K562 (cell line): ENCODE data around the gene MICAL2. TPM values are rescaled to one million over a fixed set of nuclear protein-coding genes. Genes with fewer than 3 reads are reported as not detected.

Experiments
- CGGBP1 ChIP-seq: fragments of 250-450 bp; sonication (Bioruptor Pico); IDR thresholded peaks from 2 replicates; pipeline ENCODE4 v1.9.0; 2021; ENCODE audit warnings: mild to moderate bottlenecking
- HSF4 ChIP-seq: fragments of 250-450 bp; sonication (Bioruptor Pico); IDR thresholded peaks from 2 replicates; pipeline ENCODE4 v2.1.2; 2022; ENCODE audit warnings: mild to moderate bottlenecking, moderate library complexity, borderline replicate concordance
- STAT6 ChIP-seq: sonication (generic); formaldehyde crosslinking; IDR thresholded peaks from 2 replicates; pipeline ENCODE4 v1.8.1; 2023; ENCODE audit warnings: mild to moderate bottlenecking, missing genetic modification reagents
- THAP12 ChIP-seq: fragments of 250-450 bp; sonication (Bioruptor Pico); IDR thresholded peaks from 2 replicates; pipeline ENCODE4 v1.9.0; 2021; ENCODE audit warnings: mild to moderate bottlenecking, inconsistent platforms
- ZNF175 ChIP-seq: fragments of 200-800 bp; sonication (Bioruptor generic); IDR thresholded peaks from 2 replicates; pipeline ENCODE4 v1.6.1; 2016; ENCODE audit warnings: low read depth, mild to moderate bottlenecking, missing genetic modification characterization, missing compliant biosample characterization
- polyA plus RNA-seq, 8 experiments: library from polyadenylated mRNA; depleted of rRNA in 4 of 8; stranded (reverse) in 5 of 8; unstranded in 3 of 8; fragments of >200 nt; fragmentation: Nextera tagmentation in 2 of 8; fragmentation: Illumina TruSeq in 1 of 8; extraction: Ambion mirVana in 2 of 8; extraction: Trizol in 1 of 8; gene quantifications; 2 replicates each; pipeline versions ENCODE4 v1.2.1 to v1.2.3, GENCODE V29; 2011 to 2014; ENCODE audit warnings: inconsistent platforms in 1 of 8, missing spikeins in 1 of 8
- total RNA-seq, 7 experiments: library from RNA; depleted of rRNA in 6 of 7; stranded (reverse); fragments of >200 nt in 6 of 7; fragmentation: Illumina TruSeq in 2 of 7; extraction: Trizol in 2 of 7; gene quantifications; 2 replicates each; pipeline versions ENCODE4 v1.2.1 to v1.2.3, GENCODE V29; 2011 to 2021; ENCODE audit warnings: low replicate concordance in 1 of 7

MICAL2 gene
- total and polyA plus RNA-seq, 9 of the 15 experiments (the other 6 are each of a cell fraction or from before 2014, with no cell fraction given), result 4.7 to 64.2 (median 33.6) TPM

DNA sequence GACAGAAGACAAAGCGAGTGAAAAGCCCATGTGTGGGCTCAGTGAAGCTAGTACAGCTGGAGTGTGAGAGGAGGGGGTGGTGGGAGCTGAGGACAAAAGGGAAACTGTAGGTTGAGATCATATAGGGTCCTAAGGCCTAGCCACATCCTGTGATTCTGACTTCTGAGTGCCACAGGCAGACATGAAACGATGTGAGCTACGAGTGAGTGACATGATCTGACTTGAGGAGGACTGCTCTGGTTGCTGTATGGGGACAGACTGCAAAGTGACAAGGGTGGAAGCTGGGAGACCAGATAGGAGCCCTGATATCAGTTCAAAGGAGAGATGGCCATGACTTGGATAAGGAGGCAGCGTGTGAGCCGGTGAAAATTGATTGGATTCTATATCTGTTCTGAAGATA is 85.4 kb downstream of the MICAL2 start (continued):
- TF ChIP-seq STAT6 (CRISPR knock-in tag), result no peak
- TF ChIP-seq CGGBP1 (CRISPR knock-in tag), result no peak
- TF ChIP-seq ZNF175 (CRISPR knock-in tag), result no peak
- TF ChIP-seq THAP12 (CRISPR knock-in tag), result no peak
- TF ChIP-seq HSF4 (CRISPR knock-in tag), result no peak
- TF ChIP-seq, all 486 proteins: peak for 24
